Thyroid gland (tissue), 4 donors: Measurements from ENCODE around the gene FANCC.

Experiments used
- CTCF ChIP-seq, 6 experiments: fragments of 200-600 bp in 3 of 6; fragments of 450-650 bp in 3 of 6; sonication (generic) in 3 of 6; IDR thresholded peaks; one replicate each; pipeline ENCODE4 v1.5.1; 2016 to 2019; ENCODE audit warnings: antibody characterized with exemption in 6 of 6, mild to moderate bottlenecking in 2 of 6, inconsistent platforms in 1 of 6, moderate library complexity in 1 of 6
- POLR2A ChIP-seq, 2 donors: fragments of 450-650 bp; IDR thresholded peaks; one replicate each; pipeline ENCODE4 v1.6.1; 2017; ENCODE audit warnings: antibody characterized with exemption in 2 of 2, mild to moderate bottlenecking in 2 of 2, moderate library complexity in 1 of 2

- TF ChIP-seq POLR2A (IDR thresholded peaks at IDR 0.05) (no peak), CTCF (IDR thresholded peaks at IDR 0.05) (no peak)
These were observed 2.3 kb downstream of the FANCC start for GRCh38 chr9:95315108-95315746.
